HEK293 (cell line): ENCODE data around the gene GP1BB.

Experiments
- CTCF ChIA-PET: fragments of 350-600 bp; formaldehyde crosslinking; extraction: SDS; loops from one replicate; lab custom pipeline; 2021; ENCODE audit warnings: antibody characterized with exemption; lab: Yijun Ruan, JAX
- POLR2A ChIA-PET: fragments of 300-600 bp; formaldehyde crosslinking; extraction: SDS; loops from one replicate; lab custom pipeline; 2020; ENCODE audit warnings: antibody characterized with exemption, inconsistent platforms; lab: Yijun Ruan, JAX
- H3K27ac ChIP-seq: fragments of 200-500 bp; sonication (Bioruptor generic); 2 replicates; pipeline ENCODE4 v1.5.1; 2014; ENCODE audit warnings: low read depth, low read length, control low read depth, inconsistent platforms; ENCODE audit errors: extremely low read depth
- H3K36me3 ChIP-seq, 2 experiments: fragments of 200-500 bp in 1 of 2; sonication (Bioruptor generic) in 1 of 2; 1 replicate in 1 of 2; 2 replicates in 1 of 2; pipeline ENCODE4 v1.5.1; 2014 to 2017; ENCODE audit warnings: inconsistent platforms in 2 of 2, low read length in 2 of 2; ENCODE audit not compliant: control insufficient read depth in 2 of 2, insufficient read depth in 1 of 2
- H3K4me1 ChIP-seq: fragments of 200-500 bp; sonication (Bioruptor generic); 2 replicates; pipeline ENCODE4 v1.5.1; 2014; ENCODE audit warnings: mild to moderate bottlenecking, low read length, inconsistent platforms; ENCODE audit not compliant: control insufficient read depth, insufficient read depth
- H3K4me3 ChIP-seq: 2 replicates; pipeline ENCODE4 v1.5.1; 2011; ENCODE audit warnings: low read depth, mild to moderate bottlenecking, control low read depth, low read length, moderate library complexity
- H3K9me3 ChIP-seq: fragments of 200-500 bp; sonication (Bioruptor generic); 2 replicates; pipeline ENCODE4 v1.5.1; 2014; ENCODE audit warnings: low read depth, low read length, inconsistent platforms; ENCODE audit not compliant: control insufficient read depth, insufficient read depth
- GLIS2 ChIP-seq: fragments of 450-650 bp; formaldehyde crosslinking; IDR thresholded peaks from 2 replicates; pipeline ENCODE4 v1.5.1; 2016; ENCODE audit warnings: missing biosample characterization, missing genetic modification characterization
- KLF7 ChIP-seq: fragments of 450-650 bp; formaldehyde crosslinking; IDR thresholded peaks from 2 replicates; pipeline ENCODE4 v1.5.1; 2016; ENCODE audit warnings: missing biosample characterization, missing genetic modification characterization, borderline replicate concordance
- MEIS1 ChIP-seq: sonication (generic); formaldehyde crosslinking; IDR thresholded peaks from 2 replicates; pipeline ENCODE4 v1.8.1; 2022; ENCODE audit warnings: missing genetic modification reagents, mild to moderate bottlenecking, borderline replicate concordance
- RBAK ChIP-seq: fragments of 450-650 bp; formaldehyde crosslinking; IDR thresholded peaks from 2 replicates; pipeline ENCODE4 v1.5.1; 2016; ENCODE audit warnings: missing biosample characterization, missing genetic modification characterization
- REPIN1 ChIP-seq: fragments of 450-650 bp; formaldehyde crosslinking; IDR thresholded peaks from 2 replicates; pipeline ENCODE4 v1.5.1; 2017; ENCODE audit warnings: missing biosample characterization, missing genetic modification characterization, low read depth
- SP2 ChIP-seq: fragments of 450-650 bp; formaldehyde crosslinking; IDR thresholded peaks from 2 replicates; pipeline ENCODE4 v1.5.1; 2016; ENCODE audit warnings: missing biosample characterization, missing genetic modification characterization
- WT1 ChIP-seq: fragments of 450-650 bp; formaldehyde crosslinking; IDR thresholded peaks from 2 replicates; pipeline ENCODE4 v1.5.1; 2016; ENCODE audit warnings: missing biosample characterization, missing genetic modification characterization
- YY1 ChIP-seq: fragments of 450-650 bp; formaldehyde crosslinking; IDR thresholded peaks from 2 replicates; pipeline ENCODE4 v1.5.1; 2018; ENCODE audit warnings: missing biosample characterization, missing genetic modification characterization
- ZFP37 ChIP-seq: fragments of 450-650 bp; formaldehyde crosslinking; IDR thresholded peaks from 2 replicates; pipeline ENCODE4 v1.5.1; 2016; ENCODE audit warnings: missing biosample characterization, missing genetic modification characterization
- ZNF157 ChIP-seq: fragments of 450-650 bp; formaldehyde crosslinking; IDR thresholded peaks from 2 replicates; pipeline ENCODE4 v1.5.1; 2016; ENCODE audit warnings: missing biosample characterization, missing genetic modification characterization
- ZNF221 ChIP-seq: fragments of 450-650 bp; formaldehyde crosslinking; IDR thresholded peaks from 2 replicates; pipeline ENCODE4 v1.5.1; 2017; ENCODE audit warnings: missing biosample characterization, missing genetic modification characterization, borderline replicate concordance
- ZNF335 ChIP-seq: fragments of 450-650 bp; formaldehyde crosslinking; conservative IDR thresholded peaks from 2 replicates; pipeline ENCODE4 v1.5.1; 2016; ENCODE audit warnings: missing biosample characterization, missing genetic modification characterization
- ZNF433 ChIP-seq: fragments of 450-650 bp; formaldehyde crosslinking; IDR thresholded peaks from 2 replicates; pipeline ENCODE4 v1.5.1; 2016; ENCODE audit warnings: missing biosample characterization, missing genetic modification characterization, low read depth
- ZNF473 ChIP-seq: fragments of 450-650 bp; formaldehyde crosslinking; IDR thresholded peaks from 2 replicates; pipeline ENCODE4 v1.5.1; 2017; ENCODE audit warnings: missing biosample characterization, missing genetic modification characterization
- ZNF558 ChIP-seq: fragments of 450-650 bp; formaldehyde crosslinking; IDR thresholded peaks from 2 replicates; pipeline ENCODE4 v1.5.1; 2016; ENCODE audit warnings: missing biosample characterization, missing genetic modification characterization
- ZNF621 ChIP-seq: fragments of 450-650 bp; formaldehyde crosslinking; IDR thresholded peaks from 2 replicates; pipeline ENCODE4 v1.5.1; 2017; ENCODE audit warnings: missing biosample characterization, missing genetic modification characterization
- ZNF701 ChIP-seq: fragments of 450-650 bp; formaldehyde crosslinking; IDR thresholded peaks from 2 replicates; pipeline ENCODE4 v1.5.1; 2016; ENCODE audit warnings: missing biosample characterization, missing genetic modification characterization
- ZNF704 ChIP-seq: fragments of 450-650 bp; formaldehyde crosslinking; IDR thresholded peaks from 2 replicates; pipeline ENCODE4 v1.5.1; 2016; ENCODE audit warnings: missing biosample characterization, missing genetic modification characterization
- ZSCAN16 ChIP-seq: fragments of 450-650 bp; formaldehyde crosslinking; IDR thresholded peaks from 2 replicates; pipeline ENCODE4 v1.5.1; 2016; ENCODE audit warnings: missing biosample characterization, missing genetic modification characterization
- TF ChIP-seq, protein P1 (sequence below): fragments of 450-650 bp; formaldehyde crosslinking; IDR thresholded peaks from 2 replicates; pipeline ENCODE4 v1.5.1; 2016; ENCODE audit warnings: missing biosample characterization, missing genetic modification characterization

GP1BB gene

DNA sequence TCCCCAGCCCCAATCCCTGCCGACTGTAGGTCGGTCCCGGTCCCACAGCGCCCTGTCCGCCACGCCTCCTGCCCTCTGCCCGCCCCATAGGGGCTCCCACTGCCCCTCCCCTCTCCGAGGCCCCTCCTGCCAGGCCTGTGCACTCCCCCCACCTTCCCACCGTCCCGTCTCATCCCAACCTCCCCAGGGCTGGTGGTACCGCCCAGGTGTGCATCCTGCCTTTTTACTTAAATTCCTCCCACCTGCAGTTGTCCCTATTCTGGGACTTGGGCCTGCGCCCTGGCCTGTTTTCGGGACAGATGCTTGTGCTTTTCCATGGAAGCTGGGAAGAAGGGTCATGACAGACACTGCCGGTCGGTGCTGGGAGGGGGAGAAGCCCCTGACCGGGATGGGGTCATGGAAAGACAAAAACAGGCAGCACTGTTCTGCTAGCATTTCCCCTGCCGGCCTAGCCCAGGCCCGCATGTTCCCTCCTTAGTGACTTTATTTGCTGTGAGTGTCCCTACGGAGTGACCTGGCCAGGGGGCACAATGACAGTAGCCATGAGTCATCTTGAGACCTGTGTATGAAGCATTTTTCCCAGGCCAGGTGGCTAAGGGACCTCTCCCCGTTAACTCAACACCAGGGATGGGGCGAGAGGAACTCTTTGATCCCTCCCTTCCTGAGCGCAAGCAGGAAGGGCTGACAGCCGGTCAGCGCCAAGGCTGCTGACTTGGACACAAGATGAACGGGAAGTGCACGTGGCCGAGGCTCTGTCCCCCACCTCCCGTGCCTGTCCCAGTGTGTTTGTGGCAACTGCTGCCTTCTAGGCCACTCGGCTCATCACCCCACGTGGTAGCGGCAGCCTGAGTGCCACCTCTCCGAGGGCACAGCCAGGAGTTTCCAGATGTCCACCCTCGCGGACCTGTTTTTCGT is 44.3 kb downstream of the GP1BB start:
- POLR2A ChIA-PET = no interaction called here
- no peak overlapping the region for H3K27ac ChIP-seq
- no peak for TF ChIP-seq ZNF221 (tag by site-specific recombination)
- TF ChIP-seq ZSCAN16 (tag by site-specific recombination) = no peak
- TF ChIP-seq ZNF433 (tag by site-specific recombination) = no peak
- TF ChIP-seq SP2 (tag by site-specific recombination) = 0 out of 2 replicates have a peak, but pooled peaks have one; percentile 14
- no peak for TF ChIP-seq WT1 (tag by site-specific recombination)
- no peak for TF ChIP-seq ZNF701 (tag by site-specific recombination)
- TF ChIP-seq ZNF473 = no peak
- no peak for TF ChIP-seq ZNF335 (tag by site-specific recombination)
- TF ChIP-seq, all 188 proteins: peak for 1
- H3K4me3 ChIP-seq = no peak overlapping the region
- no peaks in the 10 kb centered on the region for H3K4me1 ChIP-seq
- CTCF ChIA-PET = no interaction called here
- H3K36me3 ChIP-seq = peaks cover 0 to 77% of the 10 kb centered on the region in 2 experiments; a peak in 1 of 3 replicates
- no peaks in the 10 kb centered on the region for H3K9me3 ChIP-seq

DNA sequence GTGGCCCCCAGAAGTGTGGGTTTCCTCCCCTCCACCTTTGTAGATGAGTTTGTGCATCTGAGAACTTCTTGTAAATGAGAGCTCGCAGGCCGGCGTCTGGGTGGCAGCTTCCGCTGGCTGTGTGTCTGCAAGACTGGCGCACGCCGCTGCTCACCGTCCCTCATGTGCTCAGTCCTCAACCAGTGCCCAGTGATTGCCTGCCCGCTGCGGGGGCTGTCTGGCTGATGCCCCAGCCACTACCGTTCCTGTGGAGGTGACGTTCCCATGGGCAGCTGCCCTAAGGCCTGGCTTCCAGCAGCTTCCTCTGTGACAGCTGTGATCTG is 46.0 kb downstream of the GP1BB start:
- H3K4me1 ChIP-seq = no peaks in the 10 kb centered on the region
- no peaks in the 10 kb centered on the region for H3K9me3 ChIP-seq
- H3K4me3 ChIP-seq = no peak overlapping the region
- peaks cover 0 to 60% of the 10 kb centered on the region in 2 experiments; a peak in 1 of 3 replicates for H3K36me3 ChIP-seq
- ChIA-PET CTCF (no interaction called here), POLR2A (no interaction called here)
- H3K27ac ChIP-seq = no peak overlapping the region
- TF ChIP-seq REPIN1 (tag by site-specific recombination) (no peak), YY1 (tag by site-specific recombination) (no peak), ZNF157 (no peak), ZNF558 (tag by site-specific recombination) (no peak), GLIS2 (tag by site-specific recombination) (no peak), ZFP37 (tag by site-specific recombination) (no peak), ZNF704 (tag by site-specific recombination) (no peak), ZNF621 (tag by site-specific recombination) (no peak), RBAK (tag by site-specific recombination) (no peak), ZNF701 (tag by site-specific recombination) (no peak), MEIS1 (no peak), KLF7 (tag by site-specific recombination) (no peak)
- TF ChIP-seq, protein P1, sequence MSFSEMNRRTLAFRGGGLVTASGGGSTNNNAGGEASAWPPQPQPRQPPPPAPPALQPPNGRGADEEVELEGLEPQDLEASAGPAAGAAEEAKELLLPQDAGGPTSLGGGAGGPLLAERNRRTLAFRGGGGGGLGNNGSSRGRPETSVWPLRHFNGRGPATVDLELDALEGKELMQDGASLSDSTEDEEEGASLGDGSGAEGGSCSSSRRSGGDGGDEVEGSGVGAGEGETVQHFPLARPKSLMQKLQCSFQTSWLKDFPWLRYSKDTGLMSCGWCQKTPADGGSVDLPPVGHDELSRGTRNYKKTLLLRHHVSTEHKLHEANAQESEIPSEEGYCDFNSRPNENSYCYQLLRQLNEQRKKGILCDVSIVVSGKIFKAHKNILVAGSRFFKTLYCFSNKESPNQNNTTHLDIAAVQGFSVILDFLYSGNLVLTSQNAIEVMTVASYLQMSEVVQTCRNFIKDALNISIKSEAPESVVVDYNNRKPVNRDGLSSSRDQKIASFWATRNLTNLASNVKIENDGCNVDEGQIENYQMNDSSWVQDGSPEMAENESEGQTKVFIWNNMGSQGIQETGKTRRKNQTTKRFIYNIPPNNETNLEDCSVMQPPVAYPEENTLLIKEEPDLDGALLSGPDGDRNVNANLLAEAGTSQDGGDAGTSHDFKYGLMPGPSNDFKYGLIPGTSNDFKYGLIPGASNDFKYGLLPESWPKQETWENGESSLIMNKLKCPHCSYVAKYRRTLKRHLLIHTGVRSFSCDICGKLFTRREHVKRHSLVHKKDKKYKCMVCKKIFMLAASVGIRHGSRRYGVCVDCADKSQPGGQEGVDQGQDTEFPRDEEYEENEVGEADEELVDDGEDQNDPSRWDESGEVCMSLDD (tag by site-specific recombination) = no peak
- TF ChIP-seq, all 188 proteins: peak for 0
